HepG2 (cell line): ENCODE results near the gene RPP14.

ENCODE experiments used
- NCOR1 ChIP-seq: fragments of 200-600 bp; sonication (generic); IDR thresholded peaks from 2 replicates; pipeline ENCODE4 v1.7.0; 2017; ENCODE audit warnings: antibody characterized with exemption, low read length, borderline replicate concordance
- ZFX ChIP-seq: sonication (generic); formaldehyde crosslinking; IDR thresholded peaks from 2 replicates; pipeline ENCODE4 v1.4.0; 2020; ENCODE audit warnings: mild to moderate bottlenecking, low read depth, missing genetic modification reagents, moderate library complexity
- ZNF318 ChIP-seq: sonication (generic); formaldehyde crosslinking; IDR thresholded peaks from 2 replicates; pipeline ENCODE4 v1.4.0; 2020; ENCODE audit warnings: mild to moderate bottlenecking, missing genetic modification reagents
- TF ChIP-seq, protein P1 (sequence below): conservative IDR thresholded peaks from 2 replicates; pipeline ENCODE4 v1.6.1; 2018; ENCODE audit warnings: missing genetic modification reagents
- TF ChIP-seq, protein P2 (sequence below): sonication (generic); formaldehyde crosslinking; IDR thresholded peaks from 2 replicates; pipeline ENCODE4 v1.4.0; 2020; ENCODE audit warnings: mild to moderate bottlenecking, missing genetic modification reagents

DNA sequence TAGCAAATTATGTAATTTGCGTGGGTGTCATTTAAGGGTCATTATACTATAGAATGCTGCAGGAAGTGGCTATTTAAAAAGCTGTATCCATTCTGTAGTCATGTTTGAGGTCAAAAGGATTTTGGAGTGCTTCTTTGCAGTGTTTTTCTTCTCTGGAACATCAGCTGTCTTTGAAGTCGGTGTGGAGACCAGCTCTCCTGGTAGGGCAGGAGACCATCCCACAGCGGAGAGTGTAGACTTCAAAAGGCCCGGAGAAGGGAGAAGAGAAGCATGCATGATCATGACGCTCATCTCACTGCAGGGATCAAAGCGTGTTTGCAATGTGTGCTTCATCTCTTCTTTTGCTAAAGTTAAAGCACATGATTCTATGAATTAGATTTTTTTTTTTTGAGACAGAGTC lies 46.6 kb downstream of the RPP14 start:
- TF ChIP-seq ZFX (no peak), ZNF318 (CRISPR knock-in tag) (no peak), NCOR1 (no peak)
- TF ChIP-seq, protein P1, sequence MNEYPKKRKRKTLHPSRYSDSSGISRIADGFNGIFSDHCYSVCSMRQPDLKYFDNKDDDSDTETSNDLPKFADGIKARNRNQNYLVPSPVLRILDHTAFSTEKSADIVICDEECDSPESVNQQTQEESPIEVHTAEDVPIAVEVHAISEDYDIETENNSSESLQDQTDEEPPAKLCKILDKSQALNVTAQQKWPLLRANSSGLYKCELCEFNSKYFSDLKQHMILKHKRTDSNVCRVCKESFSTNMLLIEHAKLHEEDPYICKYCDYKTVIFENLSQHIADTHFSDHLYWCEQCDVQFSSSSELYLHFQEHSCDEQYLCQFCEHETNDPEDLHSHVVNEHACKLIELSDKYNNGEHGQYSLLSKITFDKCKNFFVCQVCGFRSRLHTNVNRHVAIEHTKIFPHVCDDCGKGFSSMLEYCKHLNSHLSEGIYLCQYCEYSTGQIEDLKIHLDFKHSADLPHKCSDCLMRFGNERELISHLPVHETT (CRISPR knock-in tag): no peak
- TF ChIP-seq, protein P2, sequence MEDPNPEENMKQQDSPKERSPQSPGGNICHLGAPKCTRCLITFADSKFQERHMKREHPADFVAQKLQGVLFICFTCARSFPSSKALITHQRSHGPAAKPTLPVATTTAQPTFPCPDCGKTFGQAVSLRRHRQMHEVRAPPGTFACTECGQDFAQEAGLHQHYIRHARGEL (CRISPR knock-in tag): no peak
